Ovary (tissue), 9 donors: ENCODE data around the gene ANKDD1A. TPM values are rescaled to one million over a fixed set of nuclear protein-coding genes. Genes with fewer than 3 reads are reported as not detected.

Source experiments
- DNase-seq, 5 donors: peaks; one replicate each; pipeline ENCODE4 v3.0.0-alpha.2; 2019 to 2020
- H3K27ac ChIP-seq, 2 donors: fragments of 200-600 bp; one replicate each; pipeline versions ENCODE4 v1.5.1 to v1.8.0; 2019 to 2022
- H3K27me3 ChIP-seq: fragments of 200-600 bp; one replicate; pipeline ENCODE4 v1.8.0; 2022
- H3K36me3 ChIP-seq: fragments of 200-600 bp; sonication (generic); one replicate; pipeline ENCODE4 v1.5.1; 2019
- H3K4me1 ChIP-seq: one replicate; pipeline ENCODE4 v1.8.1; 2013; ENCODE audit warnings: mild to moderate bottlenecking, moderate library complexity; ENCODE audit not compliant: insufficient read depth
- H3K4me3 ChIP-seq: fragments of 200-600 bp; sonication (generic); one replicate; pipeline ENCODE4 v1.5.1; 2017
- H3K9me3 ChIP-seq, 2 donors: fragments of 200-600 bp in 1 of 2; sonication (generic) in 1 of 2; one replicate each; pipeline versions ENCODE4 v1.5.1 to v1.8.1; 2013 to 2019; ENCODE audit warnings: mild to moderate bottlenecking in 1 of 2, moderate library complexity in 1 of 2
- CTCF ChIP-seq, 3 donors: fragments of 450-650 bp in 2 of 3; fragments of 200-600 bp in 1 of 3; IDR thresholded peaks; one replicate each; pipeline versions ENCODE4 v1.5.1 to v1.8.0; 2016 to 2022; ENCODE audit warnings: antibody characterized with exemption in 3 of 3, mild to moderate bottlenecking in 1 of 3
- EP300 ChIP-seq: sonication (generic); formaldehyde crosslinking; IDR thresholded peaks from one replicate; pipeline ENCODE4 v1.6.1; 2017; ENCODE audit warnings: antibody characterized with exemption
- POLR2A ChIP-seq: fragments of 450-650 bp; IDR thresholded peaks from one replicate; pipeline ENCODE4 v1.6.1; 2017; ENCODE audit warnings: antibody characterized with exemption, mild to moderate bottlenecking, moderate library complexity
- WGBS, 3 donors: extraction: QIAGEN DNeasy Blood & Tissue Kit in 1 of 3; methylation state at CpG; one replicate each; pipeline versions ENCODE4 v1.1.5 to v1.1.7; 2013 to 2017; 5-methylcytosine and 5-hydroxymethylcytosine counted together
- intact Hi-C, 4 donors: fragments of 100-400 bp; cut with DNase I; formaldehyde crosslinking; loops; one replicate each; pipeline versions ENCODE4 v1.11.0 to v1.15.1; 2022 to 2023
- polyA plus RNA-seq, 2 donors: library from polyadenylated mRNA; stranded (reverse); fragments of 200-250 nt in 1 of 2; fragments of 350-450 nt in 1 of 2; fragmentation: Illumina TruSeq in 1 of 2; extraction: RNeasy Lipid Tissue Mini Kit (QIAGEN cat#74804) in 1 of 2; gene quantifications; one replicate each; pipeline ENCODE4 v1.2.3, GENCODE V29; 2013 to 2014
- total RNA-seq, 7 donors: library from RNA; depleted of rRNA in 2 of 7; stranded (reverse); fragments of >200 nt in 2 of 7; fragmentation: NEBNext Ultra II Directional in 3 of 7; extraction: Animal tissue kit (Norgen Biotek cat#: 25700) in 3 of 7; gene quantifications; one replicate each; pipeline versions ENCODE4 v1.1.0 to v1.2.4, GENCODE V29; 2016 to 2023
- donor health status: DM: no; HTN: no; CAD: no; lungs with moderate emphysema.
- donor health status: DM: no; HTN: no; CAD: no.
- donor health status: Bipolar disorder and iron deficiency.
- donor health status: DM: yes; HTN: yes; CAD: no.
- donor health status: DM: no; HTN: no; CAD: no.
- donor health status: DM: yes; HTN: yes; CAD: no.

Gene ANKDD1A
- total and polyA plus RNA-seq, 9 donors: 5.7 to 29.4 (median 10.2) TPM

- intact Hi-C loops: no loop called here
These were observed 67.6 kb downstream of the ANKDD1A start for GRCh38 chr15:64979252-64979710.

GRCh38 chr15:64981812-64982431, 70.2 kb downstream of the ANKDD1A start:
- no peaks in the 10 kb centered on the region for H3K27me3 ChIP-seq
- 75 to 83% (median 82%) methylated on average over 6 of the region's 6 CpGs for WGBS, 3 donors
- intact Hi-C loops: no loop called here
- DNase-seq: no peak
- H3K27ac ChIP-seq: no peak overlapping the region
- no peak overlapping the region for H3K4me3 ChIP-seq
- H3K9me3 ChIP-seq: no peaks in the 10 kb centered on the region
- no peaks in the 10 kb centered on the region for H3K36me3 ChIP-seq
- H3K4me1 ChIP-seq: peaks cover 3% of the 10 kb centered on the region
- TF ChIP-seq POLR2A: no peak
- TF ChIP-seq CTCF (IDR thresholded peaks at IDR 0.05): no peak
- TF ChIP-seq EP300: no peak

More at GRCh38 chr15:64979252-64979710, 67.6 kb downstream of the ANKDD1A start:
- H3K27me3 ChIP-seq: no peaks in the 10 kb centered on the region
- no peaks in the 10 kb centered on the region for H3K9me3 ChIP-seq
- peaks cover under 1% of the 10 kb centered on the region for H3K4me1 ChIP-seq
- no peak for TF ChIP-seq POLR2A
- no peak for TF ChIP-seq EP300
- no peak for TF ChIP-seq CTCF (IDR thresholded peaks at IDR 0.05)
- no peak overlapping the region for H3K4me3 ChIP-seq
- WGBS, 3 donors: 72 to 78% (median 74%) methylated on average over 7 of the region's 7 CpGs
- H3K36me3 ChIP-seq: no peaks in the 10 kb centered on the region
- no peak overlapping the region for H3K27ac ChIP-seq
- no peak for DNase-seq

- H3K27ac ChIP-seq: no peak overlapping the region
- intact Hi-C loops: no loop called here
- 97 to 100% (median 98%) methylated on average over 1 of the region's 1 CpG for WGBS, 3 donors
These were observed 70.8 kb downstream of the ANKDD1A start for GRCh38 chr15:64982472-64982871.

GRCh38 chr15:64985366-64986033, 73.8 kb downstream of the ANKDD1A start:
- no peak overlapping the region for H3K4me3 ChIP-seq
- peaks cover 5% of the 10 kb centered on the region for H3K4me1 ChIP-seq
- 4 to 17% (median 9%) methylated on average over 9 of the region's 9 CpGs for WGBS, 3 donors
- no peaks in the 10 kb centered on the region for H3K9me3 ChIP-seq
- TF ChIP-seq EP300: no peak
- TF ChIP-seq CTCF (IDR thresholded peaks at IDR 0.05): no peak
- TF ChIP-seq POLR2A: no peak
- H3K36me3 ChIP-seq: no peaks in the 10 kb centered on the region
- H3K27me3 ChIP-seq: no peaks in the 10 kb centered on the region
- intact Hi-C loops: no loop called here
- no peak for DNase-seq
- peak overlapping the region in 1 of 2 donors; percentile 36 for H3K27ac ChIP-seq

More at GRCh38 chr15:64982472-64982871, 70.8 kb downstream of the ANKDD1A start:
- peaks cover 3% of the 10 kb centered on the region for H3K4me1 ChIP-seq
- no peaks in the 10 kb centered on the region for H3K9me3 ChIP-seq
- no peaks in the 10 kb centered on the region for H3K36me3 ChIP-seq
- H3K4me3 ChIP-seq: no peak overlapping the region
- TF ChIP-seq POLR2A: no peak
- no peak for TF ChIP-seq EP300
- TF ChIP-seq CTCF (IDR thresholded peaks at IDR 0.05): no peak
- H3K27me3 ChIP-seq: no peaks in the 10 kb centered on the region
- DNase-seq: no peak
